Panc1 (cell line): ENCODE results near the gene C1QTNF12.

ENCODE experiments used
- TCF7L2 ChIP-seq: IDR thresholded peaks from 2 replicates; pipeline ENCODE4 v1.6.1; 2011; ENCODE audit warnings: mild to moderate bottlenecking, low read depth, low read length, inconsistent platforms
- TF ChIP-seq, protein P1 (sequence below), 2 experiments: IDR thresholded peaks; 2 replicates each; pipeline ENCODE4 v1.6.1; 2011 to 2012; ENCODE audit warnings: low read depth in 2 of 2, control low read depth in 1 of 2, low read length in 1 of 2, mild to moderate bottlenecking in 1 of 2, moderate library complexity in 1 of 2; ENCODE audit not compliant: insufficient read depth in 1 of 2
- TF ChIP-seq, protein P2 (sequence below): fragments of 450-650 bp; IDR thresholded peaks from 2 replicates; pipeline ENCODE4 v1.5.1; 2017; ENCODE audit warnings: mild to moderate bottlenecking

- TF ChIP-seq, protein P1, sequence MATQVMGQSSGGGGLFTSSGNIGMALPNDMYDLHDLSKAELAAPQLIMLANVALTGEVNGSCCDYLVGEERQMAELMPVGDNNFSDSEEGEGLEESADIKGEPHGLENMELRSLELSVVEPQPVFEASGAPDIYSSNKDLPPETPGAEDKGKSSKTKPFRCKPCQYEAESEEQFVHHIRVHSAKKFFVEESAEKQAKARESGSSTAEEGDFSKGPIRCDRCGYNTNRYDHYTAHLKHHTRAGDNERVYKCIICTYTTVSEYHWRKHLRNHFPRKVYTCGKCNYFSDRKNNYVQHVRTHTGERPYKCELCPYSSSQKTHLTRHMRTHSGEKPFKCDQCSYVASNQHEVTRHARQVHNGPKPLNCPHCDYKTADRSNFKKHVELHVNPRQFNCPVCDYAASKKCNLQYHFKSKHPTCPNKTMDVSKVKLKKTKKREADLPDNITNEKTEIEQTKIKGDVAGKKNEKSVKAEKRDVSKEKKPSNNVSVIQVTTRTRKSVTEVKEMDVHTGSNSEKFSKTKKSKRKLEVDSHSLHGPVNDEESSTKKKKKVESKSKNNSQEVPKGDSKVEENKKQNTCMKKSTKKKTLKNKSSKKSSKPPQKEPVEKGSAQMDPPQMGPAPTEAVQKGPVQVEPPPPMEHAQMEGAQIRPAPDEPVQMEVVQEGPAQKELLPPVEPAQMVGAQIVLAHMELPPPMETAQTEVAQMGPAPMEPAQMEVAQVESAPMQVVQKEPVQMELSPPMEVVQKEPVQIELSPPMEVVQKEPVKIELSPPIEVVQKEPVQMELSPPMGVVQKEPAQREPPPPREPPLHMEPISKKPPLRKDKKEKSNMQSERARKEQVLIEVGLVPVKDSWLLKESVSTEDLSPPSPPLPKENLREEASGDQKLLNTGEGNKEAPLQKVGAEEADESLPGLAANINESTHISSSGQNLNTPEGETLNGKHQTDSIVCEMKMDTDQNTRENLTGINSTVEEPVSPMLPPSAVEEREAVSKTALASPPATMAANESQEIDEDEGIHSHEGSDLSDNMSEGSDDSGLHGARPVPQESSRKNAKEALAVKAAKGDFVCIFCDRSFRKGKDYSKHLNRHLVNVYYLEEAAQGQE (IDR thresholded peaks at IDR 0.05; ENCODE audit: insufficient read depth in 1 of 2, low read depth in 2 of 2, low read length in 1 of 2): no peak
- TF ChIP-seq, protein P2, sequence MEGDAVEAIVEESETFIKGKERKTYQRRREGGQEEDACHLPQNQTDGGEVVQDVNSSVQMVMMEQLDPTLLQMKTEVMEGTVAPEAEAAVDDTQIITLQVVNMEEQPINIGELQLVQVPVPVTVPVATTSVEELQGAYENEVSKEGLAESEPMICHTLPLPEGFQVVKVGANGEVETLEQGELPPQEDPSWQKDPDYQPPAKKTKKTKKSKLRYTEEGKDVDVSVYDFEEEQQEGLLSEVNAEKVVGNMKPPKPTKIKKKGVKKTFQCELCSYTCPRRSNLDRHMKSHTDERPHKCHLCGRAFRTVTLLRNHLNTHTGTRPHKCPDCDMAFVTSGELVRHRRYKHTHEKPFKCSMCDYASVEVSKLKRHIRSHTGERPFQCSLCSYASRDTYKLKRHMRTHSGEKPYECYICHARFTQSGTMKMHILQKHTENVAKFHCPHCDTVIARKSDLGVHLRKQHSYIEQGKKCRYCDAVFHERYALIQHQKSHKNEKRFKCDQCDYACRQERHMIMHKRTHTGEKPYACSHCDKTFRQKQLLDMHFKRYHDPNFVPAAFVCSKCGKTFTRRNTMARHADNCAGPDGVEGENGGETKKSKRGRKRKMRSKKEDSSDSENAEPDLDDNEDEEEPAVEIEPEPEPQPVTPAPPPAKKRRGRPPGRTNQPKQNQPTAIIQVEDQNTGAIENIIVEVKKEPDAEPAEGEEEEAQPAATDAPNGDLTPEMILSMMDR: no peak
- TF ChIP-seq TCF7L2: no peak
Measured at GRCh38 chr1:1218524-1219200, 27.9 kb downstream of the C1QTNF12 start.
